ENCODE results near the gene FMC1. TPM values are rescaled to one million over a fixed set of nuclear protein-coding genes. Genes with fewer than 3 reads are reported as not detected.

FMC1 gene
- total and polyA plus RNA-seq, 2 donors (not counting 1 experiment from before 2014, with no cell fraction given), result 10.1 to 23.0 TPM

DNA sequence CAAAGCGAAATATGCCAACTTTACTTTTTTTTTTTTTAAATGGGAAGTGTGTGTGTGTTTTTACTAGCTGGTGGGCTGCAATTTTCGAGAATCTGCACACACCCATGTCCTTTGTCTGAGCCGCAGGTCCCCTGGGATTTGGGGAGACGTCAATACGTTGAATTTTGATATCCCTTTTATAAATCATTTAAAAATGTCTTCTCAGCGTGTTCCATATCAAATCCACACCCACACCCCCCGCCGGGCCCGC lies 404 bp upstream of the FMC1 start:
- H3K27me3 ChIP-seq (ENCODE audit: control insufficient read depth, insufficient read depth, low read length), result no peaks in the 10 kb centered on the region
- no peaks in the 10 kb centered on the region for H3K9me3 ChIP-seq (ENCODE audit: control insufficient read depth, insufficient read depth, low read depth, low read length)
- no peak for DNase-seq (ENCODE audit: low read depth in 2 of 2)
- peak overlapping the region; percentile 94 for H3K4me2 ChIP-seq (ENCODE audit: extremely low read depth, insufficient read depth, low read length)
- peak overlapping the region; percentile 86 for H2AFZ ChIP-seq (ENCODE audit: low read length)
- H3K36me3 ChIP-seq (ENCODE audit: control insufficient read depth, insufficient read depth, low read length), result no peaks in the 10 kb centered on the region
- peak overlapping the region; percentile 97 for H3K9ac ChIP-seq (ENCODE audit: insufficient read depth, low read length)
- TF ChIP-seq, protein P1, sequence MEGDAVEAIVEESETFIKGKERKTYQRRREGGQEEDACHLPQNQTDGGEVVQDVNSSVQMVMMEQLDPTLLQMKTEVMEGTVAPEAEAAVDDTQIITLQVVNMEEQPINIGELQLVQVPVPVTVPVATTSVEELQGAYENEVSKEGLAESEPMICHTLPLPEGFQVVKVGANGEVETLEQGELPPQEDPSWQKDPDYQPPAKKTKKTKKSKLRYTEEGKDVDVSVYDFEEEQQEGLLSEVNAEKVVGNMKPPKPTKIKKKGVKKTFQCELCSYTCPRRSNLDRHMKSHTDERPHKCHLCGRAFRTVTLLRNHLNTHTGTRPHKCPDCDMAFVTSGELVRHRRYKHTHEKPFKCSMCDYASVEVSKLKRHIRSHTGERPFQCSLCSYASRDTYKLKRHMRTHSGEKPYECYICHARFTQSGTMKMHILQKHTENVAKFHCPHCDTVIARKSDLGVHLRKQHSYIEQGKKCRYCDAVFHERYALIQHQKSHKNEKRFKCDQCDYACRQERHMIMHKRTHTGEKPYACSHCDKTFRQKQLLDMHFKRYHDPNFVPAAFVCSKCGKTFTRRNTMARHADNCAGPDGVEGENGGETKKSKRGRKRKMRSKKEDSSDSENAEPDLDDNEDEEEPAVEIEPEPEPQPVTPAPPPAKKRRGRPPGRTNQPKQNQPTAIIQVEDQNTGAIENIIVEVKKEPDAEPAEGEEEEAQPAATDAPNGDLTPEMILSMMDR (conservative IDR thresholded peaks at IDR 0.05 in 1 of 2, IDR thresholded peaks at IDR 0.05 in 1 of 2; ENCODE audit: low read depth in 1 of 2, low read length in 2 of 2), result no peak
- TF ChIP-seq EZH2 (IDR thresholded peaks at IDR 0.05; ENCODE audit: low read length, missing control alignments), result no peak
- peaks cover 6% of the 10 kb centered on the region for H3K79me2 ChIP-seq (ENCODE audit: control insufficient read depth, insufficient read depth, low read length)
- no peaks in the 10 kb centered on the region for H4K20me1 ChIP-seq (ENCODE audit: control insufficient read depth, extremely low read depth, insufficient read depth, low read length)
- peak overlapping the region; percentile 75 to 96 (median 87) for H3K4me3 ChIP-seq (replicated peaks in 1 of 4; ENCODE audit: control extremely low read depth in 1 of 4, insufficient read depth in 1 of 4, low read depth in 3 of 4, low read length in 4 of 4)
- peak overlapping the region; percentile 97 for H3K27ac ChIP-seq (ENCODE audit: insufficient read depth, low read length)
- H3K4me1 ChIP-seq (ENCODE audit: control insufficient read depth, extremely low read depth, insufficient read depth, low read length), result peaks cover 4% of the 10 kb centered on the region

DNA sequence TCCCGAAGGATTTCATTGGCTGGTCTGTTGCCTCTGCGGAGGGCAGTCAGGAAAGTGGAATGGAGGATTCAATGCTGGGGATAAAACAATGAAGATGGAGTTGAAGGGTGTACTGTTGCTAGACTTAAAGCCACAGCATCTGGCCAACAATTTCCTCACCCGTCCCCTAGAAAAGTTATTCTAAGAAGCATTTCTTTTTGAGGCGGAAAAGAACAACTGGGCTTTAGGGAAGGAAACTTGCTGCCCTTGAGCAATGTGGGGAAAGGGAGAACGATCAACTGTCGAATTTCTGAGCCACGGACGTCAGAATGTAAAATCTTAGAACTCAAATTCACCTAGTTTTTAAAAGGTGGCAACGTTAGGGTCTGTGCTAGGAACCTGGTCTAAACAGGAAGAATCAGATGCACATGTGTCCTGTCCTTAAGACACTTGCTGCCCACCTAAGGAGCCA lies 664 bp downstream of the FMC1 start:
- Histone ChIP-seq H3K27ac (ENCODE audit: insufficient read depth, low read length) (peak overlapping the region; percentile 97), H3K4me1 (ENCODE audit: control insufficient read depth, extremely low read depth, insufficient read depth, low read length) (peaks cover 4% of the 10 kb centered on the region), H3K9ac (ENCODE audit: insufficient read depth, low read length) (peak overlapping the region; percentile 97), H3K4me2 (ENCODE audit: extremely low read depth, insufficient read depth, low read length) (peak overlapping the region; percentile 94), H3K36me3 (ENCODE audit: control insufficient read depth, insufficient read depth, low read length) (no peaks in the 10 kb centered on the region), H3K79me2 (ENCODE audit: control insufficient read depth, insufficient read depth, low read length) (peaks cover 6% of the 10 kb centered on the region), H4K20me1 (ENCODE audit: control insufficient read depth, extremely low read depth, insufficient read depth, low read length) (no peaks in the 10 kb centered on the region), H2AFZ (ENCODE audit: low read length) (peak overlapping the region; percentile 76), H3K9me3 (ENCODE audit: control insufficient read depth, insufficient read depth, low read depth, low read length) (no peaks in the 10 kb centered on the region), H3K4me3 (replicated peaks in 1 of 4; ENCODE audit: control extremely low read depth in 1 of 4, insufficient read depth in 1 of 4, low read depth in 3 of 4, low read length in 4 of 4) (peak overlapping the region; percentile 75 to 96 (median 87)), H3K27me3 (ENCODE audit: control insufficient read depth, insufficient read depth, low read length) (no peaks in the 10 kb centered on the region)
- no peak for TF ChIP-seq EZH2 (IDR thresholded peaks at IDR 0.05; ENCODE audit: low read length, missing control alignments)
- TF ChIP-seq, protein P1 (conservative IDR thresholded peaks at IDR 0.05 in 1 of 2, IDR thresholded peaks at IDR 0.05 in 1 of 2; ENCODE audit: low read depth in 1 of 2, low read length in 2 of 2), result no peak
- DNase-seq (ENCODE audit: low read depth in 2 of 2), result no peak

DNA sequence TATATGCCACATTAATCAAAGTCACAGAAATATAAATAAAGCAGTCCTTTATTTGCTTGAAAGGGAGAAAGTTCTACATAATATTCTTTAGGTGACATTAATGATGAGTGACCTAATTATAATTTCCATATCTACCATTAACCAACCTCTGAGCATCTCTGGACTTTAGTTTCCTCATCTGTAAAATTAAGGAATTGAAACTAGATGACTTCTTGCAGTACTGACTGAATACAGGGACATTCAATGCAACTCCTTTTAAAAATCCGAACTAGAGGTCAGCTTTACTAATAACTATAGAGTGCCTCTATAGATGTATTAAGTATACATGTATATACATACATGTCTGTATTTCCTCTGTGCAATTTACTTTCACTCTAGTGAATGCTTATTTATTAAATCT lies 3.9 kb downstream of the FMC1 start:
- Histone ChIP-seq H3K27me3 (ENCODE audit: control insufficient read depth, insufficient read depth, low read length) (no peaks in the 10 kb centered on the region), H3K4me2 (ENCODE audit: extremely low read depth, insufficient read depth, low read length) (no peak overlapping the region), H3K4me1 (ENCODE audit: control insufficient read depth, extremely low read depth, insufficient read depth, low read length) (peaks cover 4% of the 10 kb centered on the region), H3K4me3 (replicated peaks in 1 of 4; ENCODE audit: control extremely low read depth in 1 of 4, insufficient read depth in 1 of 4, low read depth in 3 of 4, low read length in 4 of 4) (no peak overlapping the region), H3K79me2 (ENCODE audit: control insufficient read depth, insufficient read depth, low read length) (peaks cover 6% of the 10 kb centered on the region), H3K9ac (ENCODE audit: insufficient read depth, low read length) (no peak overlapping the region), H4K20me1 (ENCODE audit: control insufficient read depth, extremely low read depth, insufficient read depth, low read length) (no peaks in the 10 kb centered on the region), H3K9me3 (ENCODE audit: control insufficient read depth, insufficient read depth, low read depth, low read length) (no peaks in the 10 kb centered on the region), H3K27ac (ENCODE audit: insufficient read depth, low read length) (no peak overlapping the region), H3K36me3 (ENCODE audit: control insufficient read depth, insufficient read depth, low read length) (no peaks in the 10 kb centered on the region), H2AFZ (ENCODE audit: low read length) (no peak overlapping the region)
- no peak for DNase-seq (ENCODE audit: low read depth in 2 of 2)
- TF ChIP-seq, protein P1 (conservative IDR thresholded peaks at IDR 0.05 in 1 of 2, IDR thresholded peaks at IDR 0.05 in 1 of 2; ENCODE audit: low read depth in 1 of 2, low read length in 2 of 2), result no peak
- no peak for TF ChIP-seq EZH2 (IDR thresholded peaks at IDR 0.05; ENCODE audit: low read length, missing control alignments)

All from fibroblast of lung (primary cell).